Lower leg skin (tissue), 3 donors: Measurements from ENCODE around the gene VSIG2.

ENCODE experiments used
- POLR2A ChIP-seq, 2 donors: fragments of 450-650 bp; IDR thresholded peaks; one replicate each; pipeline ENCODE4 v1.6.1; 2016 to 2017; ENCODE audit warnings: antibody characterized with exemption in 2 of 2, mild to moderate bottlenecking in 1 of 2, moderate library complexity in 1 of 2
- TF ChIP-seq, protein P1 (sequence below), 3 donors: fragments of 450-650 bp; IDR thresholded peaks; one replicate each; pipeline ENCODE4 v1.5.1; 2016; ENCODE audit warnings: antibody characterized with exemption in 3 of 3, mild to moderate bottlenecking in 3 of 3, moderate library complexity in 2 of 3

DNA sequence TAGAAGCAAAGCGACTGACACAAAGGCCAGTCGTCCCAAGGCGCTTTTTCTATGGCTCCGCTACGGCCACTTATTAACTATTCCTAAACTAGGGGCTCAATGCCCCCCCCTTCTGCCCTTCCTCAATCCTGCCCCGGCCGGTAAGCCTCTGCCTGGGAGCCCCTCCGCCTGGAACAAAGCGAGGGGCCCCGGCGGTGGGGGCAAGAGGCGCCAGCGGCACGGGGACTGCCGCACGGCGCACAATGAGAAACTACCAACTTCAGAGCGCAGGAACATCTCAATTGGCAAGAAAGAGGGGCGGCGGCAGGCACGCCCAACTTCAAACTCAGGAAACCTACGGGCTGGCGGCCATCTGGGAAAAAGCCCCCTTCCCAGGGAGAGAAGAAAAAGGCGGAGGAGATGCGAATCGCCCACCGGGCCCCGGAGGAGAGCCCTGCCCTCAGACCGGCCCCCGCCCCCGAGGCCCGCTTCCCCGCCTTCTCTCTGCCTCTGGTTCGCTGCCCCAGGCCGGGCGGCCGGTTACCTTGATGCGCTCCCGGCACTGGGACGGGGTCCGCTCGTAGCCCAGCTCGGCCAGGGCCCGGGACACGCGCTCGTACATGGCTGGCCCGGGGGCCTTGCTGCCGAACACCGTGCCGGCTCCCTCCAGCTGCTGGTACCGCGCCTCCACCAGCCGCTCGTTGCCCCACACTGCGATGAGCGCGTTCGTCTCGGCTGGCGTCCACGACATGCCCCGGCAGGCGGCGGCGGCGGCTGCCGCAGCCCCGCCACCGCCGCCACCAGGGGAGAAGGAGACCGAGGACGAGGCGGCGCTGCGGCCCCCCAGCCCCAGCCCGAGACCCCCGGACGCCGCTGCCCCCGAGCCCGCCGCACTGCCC is 47.5 kb upstream of the VSIG2 start:
- TF ChIP-seq, protein P1, sequence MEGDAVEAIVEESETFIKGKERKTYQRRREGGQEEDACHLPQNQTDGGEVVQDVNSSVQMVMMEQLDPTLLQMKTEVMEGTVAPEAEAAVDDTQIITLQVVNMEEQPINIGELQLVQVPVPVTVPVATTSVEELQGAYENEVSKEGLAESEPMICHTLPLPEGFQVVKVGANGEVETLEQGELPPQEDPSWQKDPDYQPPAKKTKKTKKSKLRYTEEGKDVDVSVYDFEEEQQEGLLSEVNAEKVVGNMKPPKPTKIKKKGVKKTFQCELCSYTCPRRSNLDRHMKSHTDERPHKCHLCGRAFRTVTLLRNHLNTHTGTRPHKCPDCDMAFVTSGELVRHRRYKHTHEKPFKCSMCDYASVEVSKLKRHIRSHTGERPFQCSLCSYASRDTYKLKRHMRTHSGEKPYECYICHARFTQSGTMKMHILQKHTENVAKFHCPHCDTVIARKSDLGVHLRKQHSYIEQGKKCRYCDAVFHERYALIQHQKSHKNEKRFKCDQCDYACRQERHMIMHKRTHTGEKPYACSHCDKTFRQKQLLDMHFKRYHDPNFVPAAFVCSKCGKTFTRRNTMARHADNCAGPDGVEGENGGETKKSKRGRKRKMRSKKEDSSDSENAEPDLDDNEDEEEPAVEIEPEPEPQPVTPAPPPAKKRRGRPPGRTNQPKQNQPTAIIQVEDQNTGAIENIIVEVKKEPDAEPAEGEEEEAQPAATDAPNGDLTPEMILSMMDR (IDR thresholded peaks at IDR 0.05), result no peak
- no peak for TF ChIP-seq POLR2A (IDR thresholded peaks at IDR 0.05)
